Natural killer cell (primary cell): ENCODE measurements around the gene KIRREL3. TPM values are rescaled to one million over a fixed set of nuclear protein-coding genes. Genes with fewer than 3 reads are reported as not detected.

Experiments used
- ATAC-seq, 3 donors: fragments of 150-1000 bp in 2 of 3; fragments of 200-7000 bp in 1 of 3; cut with Tn5 transposase; 1 replicate in 1 of 3; 2 replicates in 2 of 3; pipeline ENCODE4 v1.10.0; 2021; ENCODE audit warnings: mild to moderate bottlenecking in 2 of 3, moderate library complexity in 2 of 3
- DNase-seq, 2 donors: peaks; one replicate each; pipeline versions ENCODE4 v3.0.0 to v3.0.0-alpha.2; 2013 to 2021; ENCODE audit warnings: mixed read lengths in 1 of 2
- H3K27ac ChIP-seq: one replicate; pipeline ENCODE4 v1.5.1; 2013; ENCODE audit warnings: mild to moderate bottlenecking, low read length
- H3K27me3 ChIP-seq: one replicate; pipeline ENCODE4 v1.6.1; 2013; ENCODE audit warnings: low read length; ENCODE audit not compliant: control insufficient read depth, insufficient read depth
- H3K36me3 ChIP-seq: one replicate; pipeline ENCODE4 v1.6.1; 2013; ENCODE audit warnings: low read length; ENCODE audit not compliant: control insufficient read depth, insufficient read depth
- H3K4me1 ChIP-seq: one replicate; pipeline ENCODE4 v1.6.1; 2013; ENCODE audit warnings: low read length; ENCODE audit not compliant: control insufficient read depth, insufficient read depth
- H3K4me3 ChIP-seq: one replicate; pipeline ENCODE4 v1.5.1; 2013; ENCODE audit warnings: low read length
- H3K9me3 ChIP-seq: one replicate; pipeline ENCODE4 v1.6.1; 2013; ENCODE audit warnings: low read length; ENCODE audit not compliant: control insufficient read depth, insufficient read depth
- H3K27ac Mint-ChIP-seq, 2 donors: one replicate each; pipeline ENCODE4 v1.8.0; 2022; ENCODE audit warnings: mild to moderate bottlenecking in 2 of 2, mixed read lengths in 2 of 2, moderate library complexity in 1 of 2
- H3K27me3 Mint-ChIP-seq, 2 donors: one replicate each; pipeline ENCODE4 v1.8.0; 2022; ENCODE audit warnings: low read depth in 2 of 2, mixed read lengths in 2 of 2
- H3K36me3 Mint-ChIP-seq: one replicate; pipeline ENCODE4 v1.8.0; 2022; ENCODE audit warnings: mixed read lengths
- H3K4me1 Mint-ChIP-seq, 2 donors: one replicate each; pipeline ENCODE4 v1.8.0; 2022; ENCODE audit warnings: mixed read lengths in 2 of 2
- H3K4me3 Mint-ChIP-seq: one replicate; pipeline ENCODE4 v1.8.0; 2022; ENCODE audit warnings: mild to moderate bottlenecking, moderate library complexity, mixed read lengths
- H3K9me3 Mint-ChIP-seq, 2 donors: one replicate each; pipeline ENCODE4 v1.8.0; 2022; ENCODE audit warnings: mixed read lengths in 2 of 2
- CTCF ChIP-seq: fragments of 200-600 bp; IDR thresholded peaks from one replicate; pipeline ENCODE4 v1.8.0; 2022; ENCODE audit warnings: antibody characterized with exemption
- WGBS: methylation state at CpG from one replicate; pipeline ENCODE4 v1.1.7; 2013; ENCODE audit warnings: missing lambda C conversion rate; ENCODE audit not compliant: insufficient coverage; 5-methylcytosine and 5-hydroxymethylcytosine counted together
- intact Hi-C: fragments of 100-400 bp; cut with micrococcal nuclease; formaldehyde crosslinking; loops from one replicate; pipeline ENCODE4 v1.14.2; 2022
- total RNA-seq, 4 donors: library from RNA; stranded (reverse); fragments of 120-200 nt in 1 of 4; gene quantifications; one replicate each; pipeline versions ENCODE4 v1.2.3 to v1.2.4, GENCODE V29; 2013 to 2022

The KIRREL3 gene
- total RNA-seq, 3 donors from 2014 or later (not counting 1 experiment from before 2014, with no cell fraction given), result not detected

- H3K36me3 ChIP-seq, result no peaks in the 10 kb centered on the region
- Mint-ChIP-seq H3K27ac (no peak overlapping the region), H3K4me1 (no peaks in the 10 kb centered on the region), H3K27me3 (peaks cover 16 to 47% of the 10 kb centered on the region in 2 donors), H3K9me3 (no peaks in the 10 kb centered on the region), H3K4me3 (no peak overlapping the region), H3K36me3 (no peaks in the 10 kb centered on the region)
- DNase-seq (no peak), ATAC-seq (no peak)
- H3K4me1 ChIP-seq, result no peaks in the 10 kb centered on the region
- H3K27ac ChIP-seq, result no peak overlapping the region
- no peaks in the 10 kb centered on the region for H3K27me3 ChIP-seq
- H3K4me3 ChIP-seq, result no peak overlapping the region
- TF ChIP-seq CTCF, result no peak
- no peaks in the 10 kb centered on the region for H3K9me3 ChIP-seq
- 73% methylated on average over 10 of the region's 10 CpGs for WGBS
- intact Hi-C loops, result no loop called here
These were observed 403.5 kb downstream of the KIRREL3 start for GRCh38 chr11:126597041-126597440.

GRCh38 chr11:126596474-126596873, 404.1 kb downstream of the KIRREL3 start:
- no peak for ATAC-seq
- H3K4me3 ChIP-seq, result no peak overlapping the region
- no peaks in the 10 kb centered on the region for H3K9me3 ChIP-seq
- H3K27ac ChIP-seq, result no peak overlapping the region
- no peak for TF ChIP-seq CTCF
- Mint-ChIP-seq H3K4me3 (no peak overlapping the region), H3K9me3 (no peaks in the 10 kb centered on the region), H3K4me1 (no peaks in the 10 kb centered on the region), H3K27me3 (peaks cover 14 to 42% of the 10 kb centered on the region in 2 donors), H3K27ac (no peak overlapping the region), H3K36me3 (no peaks in the 10 kb centered on the region)
- no peaks in the 10 kb centered on the region for H3K36me3 ChIP-seq
- no peak for DNase-seq
- 87% methylated on average over 2 of the region's 3 CpGs for WGBS
- intact Hi-C loops, result no loop called here
- H3K27me3 ChIP-seq, result no peaks in the 10 kb centered on the region
- no peaks in the 10 kb centered on the region for H3K4me1 ChIP-seq

GRCh38 chr11:126595560-126595959, 405.0 kb downstream of the KIRREL3 start:
- Histone ChIP-seq H3K27me3 (no peaks in the 10 kb centered on the region), H3K4me3 (no peak overlapping the region), H3K4me1 (no peaks in the 10 kb centered on the region), H3K27ac (no peak overlapping the region), H3K9me3 (no peaks in the 10 kb centered on the region), H3K36me3 (no peaks in the 10 kb centered on the region)
- DNase-seq (no peak), ATAC-seq (no peak)
- H3K27ac Mint-ChIP-seq, result no peak overlapping the region
- peaks cover 9 to 33% of the 10 kb centered on the region in 2 donors for H3K27me3 Mint-ChIP-seq
- WGBS, result 94% methylated on average over 3 of the region's 3 CpGs
- no peaks in the 10 kb centered on the region for H3K9me3 Mint-ChIP-seq
- no peak overlapping the region for H3K4me3 Mint-ChIP-seq
- intact Hi-C loops, result no loop called here
- H3K36me3 Mint-ChIP-seq, result no peaks in the 10 kb centered on the region
- H3K4me1 Mint-ChIP-seq, result no peaks in the 10 kb centered on the region
- no peak for TF ChIP-seq CTCF

- Histone ChIP-seq H3K36me3 (no peaks in the 10 kb centered on the region), H3K4me1 (no peaks in the 10 kb centered on the region), H3K27me3 (no peaks in the 10 kb centered on the region), H3K4me3 (no peak overlapping the region), H3K9me3 (no peaks in the 10 kb centered on the region), H3K27ac (no peak overlapping the region)
- no peak for ATAC-seq
- H3K27ac Mint-ChIP-seq, result no peak overlapping the region
- no peaks in the 10 kb centered on the region for H3K9me3 Mint-ChIP-seq
- no peak for DNase-seq
- peaks cover 9 to 27% of the 10 kb centered on the region in 2 donors for H3K27me3 Mint-ChIP-seq
- TF ChIP-seq CTCF, result no peak
- no peak overlapping the region for H3K4me3 Mint-ChIP-seq
- intact Hi-C loops, result no loop called here
- H3K4me1 Mint-ChIP-seq, result no peaks in the 10 kb centered on the region
- H3K36me3 Mint-ChIP-seq, result no peaks in the 10 kb centered on the region
- 85% methylated on average over 8 of the region's 9 CpGs for WGBS
These were observed 405.6 kb downstream of the KIRREL3 start for GRCh38 chr11:126594921-126595367.
